GM15510 (cell line): ENCODE data around the gene SEMA4D.

Source experiments
- POLR2A ChIP-seq: IDR thresholded peaks from 3 replicates; pipeline ENCODE4 v1.6.1; 2011; ENCODE audit warnings: borderline replicate concordance; ENCODE audit not compliant: insufficient read length; ENCODE audit errors: extremely low read depth

Gene SEMA4D

DNA sequence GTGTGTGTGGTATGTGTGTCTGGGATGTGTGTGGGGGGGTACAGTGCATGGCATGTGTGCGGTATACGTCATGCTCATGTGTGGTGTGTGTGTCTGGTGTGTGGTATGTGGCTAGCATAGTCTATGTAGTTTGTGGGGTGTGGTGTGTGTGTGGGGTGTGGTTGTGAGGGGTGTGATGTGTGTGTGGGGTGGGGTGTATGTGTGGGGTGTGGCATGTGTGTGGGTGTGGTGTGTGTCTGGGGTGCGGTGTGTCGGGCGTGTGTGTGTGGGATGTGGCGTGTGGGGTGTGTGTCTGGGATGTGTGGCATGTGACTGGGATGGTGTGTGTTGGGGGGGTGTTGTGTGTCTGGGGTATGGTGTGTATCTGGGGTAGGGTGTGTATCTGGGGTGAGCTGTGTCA lies 127.3 kb downstream of the SEMA4D start:
- TF ChIP-seq POLR2A, result no peak

DNA sequence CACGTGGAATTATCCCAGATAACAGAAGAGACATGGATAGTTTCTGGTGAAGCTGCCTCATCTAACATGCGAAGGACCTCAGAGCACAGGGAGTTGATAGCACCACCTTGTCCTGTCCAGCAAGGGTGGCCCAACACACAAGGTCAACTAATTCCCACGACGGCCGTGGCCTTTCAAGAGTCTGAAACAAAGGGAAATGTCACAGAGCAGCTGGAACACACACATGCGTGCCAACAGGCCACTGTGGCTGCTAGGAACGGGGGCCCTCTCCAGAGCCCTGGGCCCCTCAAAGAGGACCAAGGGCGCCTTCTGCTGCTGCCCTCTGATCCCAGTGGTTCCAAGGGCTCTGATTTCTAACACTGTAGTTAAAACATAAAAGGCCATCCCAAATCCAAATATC lies 128.9 kb downstream of the SEMA4D start:
- no peak for TF ChIP-seq POLR2A

DNA sequence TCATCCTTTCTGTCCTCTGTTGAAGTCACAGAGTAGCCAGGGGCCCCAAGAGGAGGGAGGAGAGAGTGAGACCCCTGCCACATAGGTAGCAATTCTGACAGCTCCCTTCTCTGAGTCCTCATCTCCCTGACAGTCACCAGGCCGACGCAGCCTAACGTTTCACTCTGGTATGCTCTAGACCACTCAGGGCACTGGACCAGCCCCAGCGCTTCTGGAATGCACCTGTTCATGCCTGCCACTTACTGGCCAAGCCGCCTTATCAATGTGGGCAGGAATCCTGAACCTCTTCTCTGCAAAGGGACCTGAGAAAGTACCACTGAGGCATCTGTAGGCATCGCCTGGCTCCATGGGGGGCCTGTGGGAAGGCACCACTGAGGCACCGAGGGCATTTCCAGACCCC lies 129.4 kb downstream of the SEMA4D start:
- TF ChIP-seq POLR2A, result no peak

DNA sequence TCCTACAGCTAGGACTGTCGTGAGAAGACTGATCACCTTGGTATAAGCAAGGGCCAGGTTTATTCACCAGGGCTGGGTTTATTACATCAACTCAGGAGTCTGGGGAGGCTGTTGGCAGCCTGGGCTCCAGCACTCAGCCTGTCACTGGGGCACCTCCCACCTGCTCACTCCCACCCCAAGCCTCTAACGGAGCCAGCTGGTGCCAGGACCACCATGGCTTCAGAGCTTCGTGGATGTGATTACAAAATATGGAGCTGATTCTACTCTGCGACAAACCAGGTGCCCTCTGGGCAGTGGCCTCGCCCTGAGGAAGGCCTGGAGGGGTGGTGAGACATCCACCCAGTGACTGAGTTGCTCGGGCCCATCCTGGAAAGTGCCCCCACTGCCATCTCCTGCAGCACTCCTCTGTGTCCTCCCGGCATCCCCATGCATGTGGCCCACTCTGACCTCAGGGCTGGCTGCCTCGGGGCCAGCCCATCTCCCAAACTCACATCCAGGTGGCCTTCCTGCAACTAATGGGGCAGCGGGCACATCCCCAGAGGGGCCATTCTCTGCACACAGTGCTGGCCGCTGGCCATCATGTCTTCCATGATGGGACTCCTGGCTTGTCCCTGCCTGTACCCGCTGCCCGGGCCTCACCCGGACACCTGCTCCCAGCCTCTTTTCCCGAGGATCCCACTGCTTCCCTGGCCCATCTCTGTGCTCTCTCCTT lies 130.0 kb downstream of the SEMA4D start:
- no peak for TF ChIP-seq POLR2A

DNA sequence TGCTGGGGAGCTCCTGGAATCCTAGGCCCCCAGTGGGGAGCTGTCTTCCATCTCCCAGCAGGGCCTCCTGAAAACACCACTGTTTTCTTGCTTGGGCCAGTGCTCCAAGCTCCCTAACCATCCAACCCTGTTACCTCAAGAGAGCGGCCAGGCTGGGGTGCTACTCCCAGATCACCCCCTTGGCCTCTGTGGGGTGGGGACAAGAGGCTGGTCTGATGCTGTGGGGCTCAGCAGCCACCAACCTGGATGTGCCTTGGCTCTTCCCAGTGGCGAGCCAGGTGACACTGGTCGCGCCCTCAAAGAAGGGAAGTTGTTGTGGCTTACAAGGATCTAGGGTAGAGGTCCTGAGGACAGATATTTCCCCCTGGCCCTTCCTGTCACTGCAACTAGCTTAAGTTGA lies 130.6 kb downstream of the SEMA4D start:
- TF ChIP-seq POLR2A, result no peak

DNA sequence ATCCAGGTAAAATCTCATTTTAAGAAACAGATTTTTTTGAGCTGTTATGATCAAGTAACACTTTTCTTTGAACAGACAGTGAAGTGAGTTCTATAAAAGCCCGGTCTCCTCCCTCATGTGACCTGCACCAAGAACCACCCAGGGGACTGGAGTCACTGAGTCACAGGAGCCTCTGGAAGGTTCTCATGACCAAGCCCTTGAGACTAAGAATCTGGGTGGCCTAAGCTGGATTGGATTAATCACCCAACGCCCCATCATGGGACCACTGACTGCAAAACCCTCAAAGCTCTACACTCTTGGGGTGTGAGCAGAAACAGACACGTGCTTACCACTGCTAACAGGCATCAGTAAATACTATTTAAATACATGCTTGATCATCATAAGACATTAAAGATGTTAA lies 131.2 kb downstream of the SEMA4D start:
- no peak for TF ChIP-seq POLR2A

DNA sequence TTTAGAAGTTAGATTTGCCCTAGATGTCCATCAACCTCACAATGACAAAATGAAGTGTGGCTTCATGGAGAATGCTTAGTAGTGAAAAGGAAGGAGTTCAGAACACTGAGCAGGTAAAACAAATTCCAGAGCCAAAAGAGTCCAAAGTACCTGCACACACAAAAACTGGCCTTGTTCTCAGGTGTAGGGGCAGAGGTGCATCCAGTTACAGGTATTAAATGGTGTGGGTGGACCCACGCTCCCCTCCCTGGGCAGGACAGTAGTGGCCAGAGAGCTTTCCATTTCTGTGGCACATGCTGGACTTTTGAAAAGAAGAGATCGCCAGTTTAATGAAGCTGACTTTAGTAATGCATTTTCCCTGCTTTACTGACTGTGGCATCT lies 132.4 kb downstream of the SEMA4D start:
- no peak for TF ChIP-seq POLR2A

DNA sequence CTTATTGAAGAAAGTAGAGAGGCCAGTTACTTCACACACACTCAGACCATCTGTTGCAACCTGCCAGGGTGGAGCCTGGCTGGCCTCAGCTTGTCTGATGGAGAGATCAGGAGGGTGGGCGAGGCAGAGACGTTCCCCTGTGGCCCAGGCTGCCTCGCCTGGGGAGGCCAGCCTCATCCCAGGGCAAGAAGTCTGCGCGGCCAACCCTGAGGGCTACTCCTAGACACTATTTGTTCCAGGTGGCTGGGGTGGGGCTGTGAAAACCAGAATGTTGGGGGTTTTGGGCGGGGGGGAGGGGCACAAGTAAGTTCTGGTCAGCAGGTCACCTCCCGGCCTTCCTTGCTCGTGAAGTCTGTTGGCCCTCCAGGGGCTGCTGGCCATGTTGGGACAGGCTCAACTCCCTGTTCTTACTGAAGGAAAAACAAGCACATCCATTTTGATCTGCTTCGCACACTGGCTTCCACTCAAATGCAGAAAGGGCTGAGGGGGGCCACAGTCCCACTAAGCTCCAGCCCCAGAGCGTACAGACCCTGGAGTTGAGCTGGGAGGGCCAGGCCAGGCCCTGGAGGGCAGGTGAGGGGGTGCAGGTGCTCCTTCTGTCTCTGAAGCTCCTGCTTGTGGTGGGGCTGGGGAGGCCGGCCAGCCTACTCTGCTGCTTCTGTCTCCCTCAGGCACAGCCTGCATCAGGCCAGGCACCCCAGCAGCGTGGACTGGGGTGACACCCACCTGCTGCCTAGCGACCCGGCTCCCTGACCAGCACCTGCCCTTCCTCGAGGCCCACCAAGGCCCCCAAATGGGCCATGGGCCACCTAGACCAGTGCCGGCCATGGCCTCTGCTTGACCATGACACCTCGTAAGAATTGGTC lies 133.0 kb downstream of the SEMA4D start:
- no peak for TF ChIP-seq POLR2A

DNA sequence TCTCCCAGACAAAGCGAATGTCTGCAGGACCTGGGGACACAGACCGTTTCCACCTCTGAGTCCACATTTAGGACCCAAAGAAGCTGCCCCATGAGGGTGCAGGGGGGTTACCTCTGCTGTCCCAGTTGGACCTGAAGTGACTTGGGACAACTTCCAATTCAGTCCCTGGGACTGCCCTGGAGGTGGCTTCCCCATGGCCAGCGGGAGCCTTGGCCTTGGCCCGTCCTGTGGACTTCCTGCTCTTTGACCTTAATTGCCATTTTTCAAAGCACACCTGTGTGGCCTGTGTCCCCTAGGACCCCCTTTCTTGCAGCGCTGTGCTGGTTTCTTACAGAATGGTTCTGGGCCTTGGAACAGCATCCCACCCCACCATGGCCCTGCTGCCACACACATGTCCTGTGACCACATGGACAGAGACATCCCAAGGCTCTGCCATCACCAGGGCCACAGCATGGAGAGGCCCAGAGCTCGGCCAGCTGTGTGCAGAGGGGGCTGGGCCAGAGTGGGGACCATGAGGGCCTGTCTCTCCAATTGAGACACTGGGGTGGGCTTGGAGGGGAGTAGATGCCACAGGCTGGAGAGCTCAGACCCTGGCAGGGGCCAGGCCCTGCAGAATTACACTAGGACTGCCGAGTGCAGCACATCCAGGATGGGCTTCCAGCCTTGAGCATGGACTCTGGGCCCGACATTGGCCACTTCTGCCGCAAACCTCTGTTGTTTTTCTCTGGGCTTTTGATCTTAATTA lies 133.8 kb downstream of the SEMA4D start:
- no peak for TF ChIP-seq POLR2A

DNA sequence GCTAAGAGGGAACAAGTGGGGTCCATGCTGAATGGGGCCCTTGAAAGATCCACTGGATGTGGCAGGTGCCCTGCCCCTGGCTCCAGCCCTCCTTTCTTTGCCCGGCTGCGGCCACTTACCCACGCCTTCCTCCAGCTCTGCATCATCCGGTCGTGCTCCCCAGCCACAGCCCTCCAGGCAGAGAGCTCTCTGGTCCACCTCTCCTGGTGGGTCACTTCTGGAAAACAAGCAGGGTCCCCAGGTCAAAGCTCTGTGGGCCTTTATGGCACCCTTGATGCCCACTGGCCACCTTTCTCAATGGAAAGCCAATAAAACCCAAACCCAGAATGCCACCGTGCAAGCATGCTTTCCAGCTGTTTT lies 134.6 kb downstream of the SEMA4D start:
- TF ChIP-seq POLR2A, result no peak

DNA sequence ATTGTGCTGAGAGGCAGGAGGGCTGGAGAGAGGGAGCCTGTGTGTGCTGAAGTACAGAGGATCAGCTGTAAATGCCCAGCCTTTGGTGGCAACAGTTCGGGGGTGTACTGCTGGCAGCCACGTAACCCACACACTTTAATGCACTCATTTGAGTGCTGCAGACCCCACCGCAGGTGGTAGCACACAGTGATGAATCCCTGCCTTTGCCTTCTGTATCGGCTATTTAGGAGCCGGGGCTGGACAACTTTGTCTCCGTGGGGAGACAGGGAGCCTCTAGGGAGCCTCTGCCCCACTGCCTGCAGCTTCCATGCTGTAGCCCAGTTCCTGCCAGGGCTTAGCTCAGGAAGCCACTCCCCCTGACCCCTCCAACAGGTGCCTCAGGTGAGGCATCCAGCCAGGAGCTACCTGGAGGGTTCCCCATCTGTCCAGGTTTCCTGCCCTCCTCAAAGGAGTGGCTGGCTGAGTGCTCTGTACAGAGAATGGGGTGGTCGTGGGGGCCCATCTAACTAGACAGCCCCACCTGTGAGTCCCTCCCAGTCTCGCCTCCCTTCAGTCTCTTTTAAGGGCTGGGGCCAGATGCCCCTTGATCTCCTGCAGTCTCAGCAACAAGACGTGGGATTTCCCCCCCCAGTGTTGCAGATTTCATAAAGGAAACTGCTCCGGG lies 135.1 kb downstream of the SEMA4D start:
- TF ChIP-seq POLR2A, result no peak

DNA sequence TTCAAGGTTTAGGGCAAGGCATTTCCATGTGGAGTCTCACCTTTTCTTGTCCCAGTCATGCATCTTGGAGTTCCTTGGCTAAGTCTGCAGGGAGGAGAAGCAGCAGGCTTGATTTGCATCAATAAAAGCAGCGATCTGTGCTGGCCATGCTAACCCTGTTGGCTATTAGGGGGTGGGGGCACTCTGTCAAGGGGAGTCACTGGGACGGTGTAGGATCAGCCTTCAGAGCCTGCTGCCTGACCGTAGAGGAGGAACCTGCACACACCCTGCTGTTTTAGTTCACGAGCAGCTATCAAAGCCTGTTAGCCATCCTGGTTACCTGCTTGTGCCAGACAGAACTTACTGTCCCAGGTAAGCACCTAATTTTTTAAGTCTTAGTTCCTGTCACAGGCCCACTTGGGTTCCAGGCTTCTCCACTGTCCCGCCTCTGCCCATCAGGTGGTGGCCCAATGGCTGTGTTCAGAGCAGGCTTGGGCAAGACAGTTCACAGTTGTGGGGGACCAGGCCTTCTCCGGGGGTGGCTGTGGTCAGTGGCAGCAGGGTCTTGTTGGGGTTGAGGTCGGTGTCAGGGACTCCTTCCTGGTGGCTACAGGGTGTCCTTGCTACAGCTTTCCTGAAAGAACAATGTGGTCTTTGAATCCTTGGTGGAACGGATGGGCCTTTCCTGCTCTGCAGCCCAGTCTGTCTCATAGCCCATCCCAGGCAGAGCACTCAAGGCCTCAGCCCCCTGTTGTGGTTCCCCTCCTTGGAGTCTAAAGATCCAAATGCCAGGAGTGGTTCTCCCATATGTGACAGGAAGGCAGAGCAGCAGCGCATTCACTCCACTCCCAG lies 135.9 kb downstream of the SEMA4D start:
- TF ChIP-seq POLR2A, result no peak

DNA sequence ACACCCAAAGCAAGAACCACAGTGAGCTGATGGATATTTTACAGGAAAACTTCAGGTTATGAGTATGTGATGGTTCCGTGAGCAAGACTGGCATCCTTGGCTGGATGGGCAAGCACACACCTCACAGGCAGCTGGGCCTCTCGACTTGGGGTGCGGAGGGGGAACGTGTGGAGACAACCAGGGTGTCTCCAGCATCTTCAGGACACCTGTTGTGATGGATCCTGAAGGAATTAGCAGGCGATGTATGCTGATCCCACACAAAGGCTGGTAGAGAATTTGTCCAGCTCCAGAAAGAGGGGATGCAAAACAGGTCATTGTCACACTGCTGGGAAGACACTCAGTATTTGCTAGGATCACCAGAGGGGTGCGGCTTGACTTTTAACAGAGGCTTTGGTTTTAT lies 136.9 kb downstream of the SEMA4D start:
- no peak for TF ChIP-seq POLR2A

DNA sequence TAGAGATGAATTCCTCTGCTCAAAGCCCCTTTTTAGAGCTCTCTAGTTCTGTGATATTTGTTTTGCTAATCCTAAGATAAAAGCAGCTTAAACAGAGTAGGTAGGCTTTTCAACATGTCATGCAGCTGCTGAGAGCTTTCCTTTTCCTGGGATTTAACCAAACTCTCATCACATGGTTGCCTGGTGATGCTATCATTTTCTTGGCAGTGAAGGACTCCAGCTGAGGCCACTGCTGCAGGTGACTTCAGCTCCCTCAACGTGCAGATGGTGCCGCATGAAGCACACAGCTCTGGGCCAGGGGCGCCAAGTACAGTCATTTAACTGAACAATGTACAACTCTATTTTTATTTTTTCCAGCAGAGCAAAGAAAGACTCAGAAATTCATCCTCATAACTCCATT lies 137.4 kb downstream of the SEMA4D start:
- no peak for TF ChIP-seq POLR2A
